GM18951 (cell line): ENCODE data around the gene HRNR.
"Not testable (repeated sequence)": the region's sequence is repeated elsewhere in the genome, so short reads cannot be mapped to it uniquely, and the experiment has no call there.

ENCODE experiments used
- POLR2A ChIP-seq: IDR thresholded peaks from 4 replicates; pipeline ENCODE4 v1.6.1; 2011; ENCODE audit warnings: mild to moderate bottlenecking; ENCODE audit not compliant: insufficient read length, insufficient read depth; ENCODE audit errors: extremely low read depth
- in situ Hi-C: fragments of 300-500 bp; cut with MboI; formaldehyde crosslinking; loops from one replicate; pipeline ENCODE4 v1.12.0; 2022; ENCODE audit warnings: low sequenced_read_pairs, mixed read lengths, inconsistent platforms; ENCODE audit not compliant: unreplicated experiment

HRNR gene

GRCh38 chr1:152224093-152224492 is at the start of gene HRNR:
TSS of gene HRNR (minus strand) at chr1:152224193. CDS start at chr1:152223253, 940 bp downstream.
- no peak for TF ChIP-seq POLR2A
- in situ Hi-C loops: no loop called here

- in situ Hi-C loops: not testable (repeated sequence)
These were observed 32.4 kb upstream of the HRNR start for GRCh38 chr1:152256394-152256793.

DNA sequence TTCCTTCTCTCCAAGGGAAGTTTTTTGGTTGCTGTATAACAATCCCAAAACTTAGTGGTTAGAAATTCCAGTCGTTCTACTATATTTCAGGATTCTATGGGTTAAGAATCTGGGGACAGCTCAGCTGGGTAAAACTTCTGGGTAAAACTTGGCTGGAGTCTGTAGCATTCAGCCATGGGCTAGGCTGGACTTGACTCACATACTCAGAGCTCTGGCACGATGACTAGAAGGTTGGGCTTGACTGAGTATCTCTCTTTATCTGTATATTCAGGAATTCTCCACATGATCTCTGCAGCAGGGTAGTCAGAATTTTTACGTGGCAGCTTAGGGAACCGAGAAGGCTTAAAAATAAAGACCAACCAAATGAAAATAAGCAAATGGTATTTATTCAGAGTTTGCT is 28.2 kb upstream of the HRNR start:
- no peak for TF ChIP-seq POLR2A
- in situ Hi-C loops: no loop called here

- in situ Hi-C loops: no loop called here
- TF ChIP-seq POLR2A: no peak
These were observed 27.4 kb upstream of the HRNR start for GRCh38 chr1:152251391-152251790.

- no peak for TF ChIP-seq POLR2A
- in situ Hi-C loops: no loop called here
These were observed 23.3 kb upstream of the HRNR start for GRCh38 chr1:152247316-152247715.

- in situ Hi-C loops: no loop called here
- TF ChIP-seq POLR2A: no peak
These were observed 20.7 kb upstream of the HRNR start for GRCh38 chr1:152244576-152245273.

DNA sequence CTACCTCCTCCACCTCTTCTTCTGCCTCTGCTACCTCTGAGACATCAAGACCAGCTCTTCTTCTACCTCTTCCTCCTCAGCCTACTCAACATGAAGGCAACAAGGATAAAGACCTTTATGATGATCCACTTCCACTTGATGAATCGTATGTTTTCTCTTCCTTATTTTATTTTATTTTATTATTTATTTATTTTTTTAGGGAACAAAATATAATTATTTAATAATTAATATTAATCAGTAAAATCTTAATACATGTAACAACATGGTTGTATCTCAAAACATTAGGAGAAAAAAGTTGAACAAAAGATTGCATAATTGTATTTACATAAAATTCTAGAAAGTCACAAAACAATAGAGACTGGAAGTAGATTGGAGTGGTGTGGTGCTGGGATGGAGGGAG is 13.1 kb upstream of the HRNR start:
- no peak for TF ChIP-seq POLR2A
- in situ Hi-C loops: no loop called here

DNA sequence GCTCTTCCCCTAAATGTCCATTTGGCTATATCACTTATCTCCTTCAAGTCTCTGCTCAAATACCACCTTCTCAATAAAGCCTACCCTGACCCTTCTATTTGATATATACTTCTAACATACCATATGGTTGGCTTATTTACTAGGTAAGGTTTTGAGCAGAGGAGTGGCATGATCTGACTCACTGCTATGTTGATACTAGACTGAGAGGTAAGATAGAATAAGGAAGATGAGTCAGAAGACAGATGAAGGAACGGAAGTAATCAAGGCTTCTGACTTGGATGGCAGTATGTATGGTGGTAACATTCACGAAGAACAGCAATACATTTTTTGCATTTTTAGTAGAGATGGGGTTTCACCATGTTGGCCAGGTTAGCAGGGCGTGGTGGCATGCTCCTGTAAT is 4.8 kb upstream of the HRNR start:
- in situ Hi-C loops: no loop called here
- no peak for TF ChIP-seq POLR2A

DNA sequence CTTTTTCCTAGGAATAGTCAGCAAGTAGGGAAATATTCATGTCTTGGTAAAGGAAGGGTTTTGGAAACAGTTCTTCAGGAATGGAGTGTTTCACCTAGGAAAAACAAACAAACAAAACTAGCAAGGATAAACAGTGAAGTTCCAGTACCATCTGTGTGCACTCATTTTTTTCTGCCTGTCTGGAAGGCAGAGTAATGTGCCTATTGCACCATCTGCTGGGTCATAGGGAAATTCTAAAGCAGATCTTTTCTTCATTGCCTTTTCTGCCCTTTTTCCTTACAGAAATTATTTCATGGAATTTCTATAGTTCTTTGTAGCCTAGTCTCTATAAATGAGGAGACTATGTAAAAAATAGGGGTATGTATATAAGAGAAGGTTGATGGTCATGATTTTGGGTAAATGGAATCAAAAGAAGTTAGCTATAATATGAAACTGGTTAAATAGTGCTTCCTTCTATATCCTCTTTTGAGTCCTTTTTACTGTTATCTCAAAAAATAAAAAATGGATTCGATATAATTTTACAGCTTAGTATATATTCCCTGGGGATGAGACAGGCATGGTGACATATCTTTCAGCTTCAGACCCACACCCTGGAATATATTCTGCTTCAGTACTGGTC is 3.4 kb upstream of the HRNR start:
- TF ChIP-seq POLR2A: no peak
- in situ Hi-C loops: no loop called here

- TF ChIP-seq POLR2A: no peak
- in situ Hi-C loops: no loop called here
These were observed 1.7 kb upstream of the HRNR start for GRCh38 chr1:152225678-152226077.

DNA sequence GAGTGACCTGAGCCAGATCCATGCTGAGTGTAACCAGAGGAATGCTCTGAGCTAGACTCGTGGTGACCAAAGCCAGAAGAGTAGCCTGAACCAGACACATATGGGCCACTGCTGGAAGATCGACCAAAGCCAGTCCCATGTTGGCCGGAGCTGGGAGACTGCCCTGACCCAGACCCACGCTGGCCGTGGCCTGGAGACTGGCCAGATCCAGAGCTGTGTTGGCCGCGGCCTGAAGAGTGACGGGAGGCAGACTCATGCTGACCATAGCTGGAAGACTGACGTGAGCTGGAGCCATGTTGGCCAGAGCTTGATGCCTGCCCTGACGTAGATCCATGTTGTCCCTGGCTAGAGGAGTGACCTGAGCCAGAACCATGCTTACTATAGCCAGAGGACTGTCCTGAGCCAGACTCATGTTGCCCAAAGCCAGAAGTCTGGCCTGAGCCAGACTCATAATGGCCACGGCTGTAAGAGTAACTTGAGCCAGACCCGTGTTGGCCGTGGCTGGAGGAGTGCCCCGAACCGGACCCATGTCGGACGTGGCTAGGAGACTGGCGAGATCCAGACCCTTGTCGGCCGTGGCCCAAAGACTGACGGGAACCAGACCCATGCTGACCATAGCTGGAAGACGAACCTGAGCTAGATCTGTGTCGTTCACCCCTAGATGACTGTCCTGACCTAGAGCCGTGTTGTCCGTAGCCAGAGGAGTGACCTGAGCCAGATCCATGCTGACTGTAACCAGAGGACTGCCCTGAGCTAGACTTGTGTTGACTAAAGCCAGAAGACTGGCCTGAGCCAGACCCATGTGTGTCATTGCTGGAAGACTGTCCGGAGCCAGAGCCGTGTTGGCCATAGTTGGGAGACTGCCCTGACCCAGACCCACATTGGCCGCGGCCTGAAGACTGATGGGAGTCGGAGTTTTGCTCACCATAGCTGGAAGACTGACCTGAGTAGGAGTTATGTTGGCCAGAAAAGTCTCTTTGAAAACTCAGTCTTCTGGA is 3.5 kb downstream of the HRNR start:
- TF ChIP-seq POLR2A: no peak
- in situ Hi-C loops: no loop called here

- in situ Hi-C loops: not testable (repeated sequence)
These were observed 4.6 kb downstream of the HRNR start for GRCh38 chr1:152219438-152219837.

- no peak for TF ChIP-seq POLR2A
- in situ Hi-C loops: no loop called here
These were observed 5.1 kb downstream of the HRNR start for GRCh38 chr1:152218762-152219436.

GRCh38 chr1:152215604-152216003 is 8.4 kb downstream of the HRNR start:
- in situ Hi-C loops: not testable (repeated sequence)

GRCh38 chr1:152214911-152215310 is 9.1 kb downstream of the HRNR start:
- in situ Hi-C loops: not testable (repeated sequence)
